ENCODE data around the gene ZNF846. TPM values are rescaled to one million over a fixed set of nuclear protein-coding genes. Genes with fewer than 3 reads are reported as not detected.

The ZNF846 gene
- total and polyA plus RNA-seq, 9 of the 15 experiments (the other 6 are each of a cell fraction or from before 2014, with no cell fraction given), result 4.1 to 8.7 (median 7.8) TPM

- TF ChIP-seq MGA (IDR thresholded peaks at IDR 0.05) (peak; percentile 82), TBP (optimal IDR thresholded peaks at IDR 0.05; ENCODE audit: low read depth, low read length) (peak; percentile 13), SIN3A (IDR thresholded peaks at IDR 0.05; ENCODE audit: borderline replicate concordance in 2 of 2, control insufficient read depth in 1 of 2, low read depth in 2 of 2, low read length in 2 of 2) (peak in 1 of 2 experiments; percentile 2; a peak in 1 of 4 replicates), HNRNPLL (IDR thresholded peaks at IDR 0.05; ENCODE audit: low read depth, low read length, poor library complexity, severe bottlenecking) (no peak), TAF9B (IDR thresholded peaks at IDR 0.05; ENCODE audit: partially characterized antibody) (peak; percentile 15), L3MBTL2 (IDR thresholded peaks at IDR 0.05) (0 out of 2 replicates have a peak, but pooled peaks have one; percentile 78), ZNF143 (CRISPR knock-in tag; IDR thresholded peaks at IDR 0.05) (no peak), NRF1 (conservative IDR thresholded peaks at IDR 0.05 in 1 of 2, IDR thresholded peaks at IDR 0.05 in 1 of 2) (peak in 1 of 2 experiments; percentile 51; a peak in 2 of 4 replicates), MCM7 (IDR thresholded peaks at IDR 0.05) (peak in 1 of 2 experiments; percentile 51; a peak in 1 of 4 replicates), RBFOX2 (IDR thresholded peaks at IDR 0.05; ENCODE audit: low read depth, low read length) (peak; percentile 78), PHF20 (IDR thresholded peaks at IDR 0.05; ENCODE audit: partially characterized antibody) (peak; percentile 18), ZNF23 (CRISPR knock-in tag; IDR thresholded peaks at IDR 0.05) (no peak), EGR1 (conservative IDR thresholded peaks at IDR 0.05) (peak; percentile 68), MTA3 (IDR thresholded peaks at IDR 0.05; ENCODE audit: borderline replicate concordance) (0 out of 2 replicates have a peak, but pooled peaks have one; percentile 42), SMARCE1 (IDR thresholded peaks at IDR 0.05) (0 out of 2 replicates have a peak, but pooled peaks have one; percentile 12), ZNF431 (CRISPR knock-in tag; IDR thresholded peaks at IDR 0.05) (0 out of 2 replicates have a peak, but pooled peaks have one; percentile 22), SAFB (IDR thresholded peaks at IDR 0.05; ENCODE audit: borderline replicate concordance, low read depth, low read length) (no peak)
Observed at GRCh38 chr19:9792206-9793070, 23.9 kb upstream of the ZNF846 start (continued).

Measured in K562 (cell line).